Kidney (tissue), 14 donors: ENCODE data around the gene MARCHF9. TPM values are rescaled to one million over a fixed set of nuclear protein-coding genes. Genes with fewer than 3 reads are reported as not detected.

Experiments used
- DNase-seq, 5 donors: peaks; one replicate each; pipeline ENCODE4 v3.0.0-alpha.2; 2013 to 2020
- FAIRE-seq: peaks from 2 replicates; lab custom pipeline; 2012; peaks lifted over from hg19 to GRCh38; lab: Jason Lieb, UNC
- H3K27ac ChIP-seq, 2 donors: one replicate each; pipeline ENCODE4 v1.7.0; 2013; ENCODE audit warnings: low read depth in 2 of 2, low read length in 2 of 2, inconsistent platforms in 1 of 2
- H3K27me3 ChIP-seq: one replicate; pipeline ENCODE4 v1.7.1; 2013; ENCODE audit warnings: low read length, inconsistent platforms; ENCODE audit not compliant: control insufficient read depth, insufficient read depth
- H3K36me3 ChIP-seq, 3 donors: one replicate each; pipeline versions ENCODE4 v1.7.0 to v1.7.1; 2013; ENCODE audit warnings: low read length in 3 of 3, control low read depth in 1 of 3, inconsistent platforms in 1 of 3; ENCODE audit not compliant: insufficient read depth in 3 of 3, control insufficient read depth in 2 of 3
- H3K4me1 ChIP-seq, 3 donors: one replicate each; pipeline versions ENCODE4 v1.7.0 to v1.7.1; 2013; ENCODE audit warnings: low read length in 3 of 3, inconsistent platforms in 1 of 3, low read depth in 1 of 3; ENCODE audit not compliant: control insufficient read depth in 2 of 3, insufficient read depth in 2 of 3
- H3K4me3 ChIP-seq, 3 donors: one replicate each; pipeline versions ENCODE4 v1.7.0 to v1.8.1; 2013; ENCODE audit warnings: low read length in 3 of 3, control low read depth in 1 of 3, inconsistent platforms in 1 of 3
- H3K9ac ChIP-seq, 3 donors: one replicate each; pipeline versions ENCODE4 v1.7.0 to v1.7.1; 2013; ENCODE audit warnings: low read length in 3 of 3, control low read depth in 1 of 3, inconsistent platforms in 1 of 3
- H3K9me3 ChIP-seq, 3 donors: one replicate each; pipeline versions ENCODE4 v1.7.0 to v1.7.1; 2013; ENCODE audit warnings: low read length in 3 of 3, control low read depth in 1 of 3, inconsistent platforms in 1 of 3; ENCODE audit not compliant: control insufficient read depth in 2 of 3, insufficient read depth in 1 of 3
- CTCF ChIP-seq: IDR thresholded peaks from 3 replicates; pipeline ENCODE4 v1.5.1; 2012; ENCODE audit warnings: mild to moderate bottlenecking, moderate library complexity, borderline replicate concordance; ENCODE audit not compliant: insufficient read depth; ENCODE audit errors: extremely low read depth
- intact Hi-C: fragments of 100-400 bp; cut with DNase I; formaldehyde crosslinking; loops from one replicate; pipeline ENCODE4 v1.11.1; 2022
- polyA plus RNA-seq: library from polyadenylated mRNA; stranded (reverse); fragments of 350-450 nt; fragmentation: Illumina TruSeq; extraction: RNeasy Lipid Tissue Mini Kit (QIAGEN cat#74804); gene quantifications from one replicate; pipeline ENCODE4 v1.2.3, GENCODE V29; 2014; ENCODE audit warnings: low read depth, low replicate concordance; ENCODE audit not compliant: insufficient read depth
- total RNA-seq: library from RNA; stranded (reverse); fragmentation: NEBNext Ultra II Directional; extraction: Animal tissue kit (Norgen Biotek cat#: 25700); gene quantifications from one replicate; pipeline ENCODE4 v1.2.1, GENCODE V29; 2021
- donor health status: control.
- donor health status: control.
- donor health status: control.
- donor health status: control.
- donor health status: control.
- donor health status: DM: yes; HTN: yes; CAD: no.
- donor health status: Normal renal cell carcinoma (clear cell type).

Gene MARCHF9
- total and polyA plus RNA-seq, 2 donors from 2014 or later = 22.9 to 38.4 TPM

DNA sequence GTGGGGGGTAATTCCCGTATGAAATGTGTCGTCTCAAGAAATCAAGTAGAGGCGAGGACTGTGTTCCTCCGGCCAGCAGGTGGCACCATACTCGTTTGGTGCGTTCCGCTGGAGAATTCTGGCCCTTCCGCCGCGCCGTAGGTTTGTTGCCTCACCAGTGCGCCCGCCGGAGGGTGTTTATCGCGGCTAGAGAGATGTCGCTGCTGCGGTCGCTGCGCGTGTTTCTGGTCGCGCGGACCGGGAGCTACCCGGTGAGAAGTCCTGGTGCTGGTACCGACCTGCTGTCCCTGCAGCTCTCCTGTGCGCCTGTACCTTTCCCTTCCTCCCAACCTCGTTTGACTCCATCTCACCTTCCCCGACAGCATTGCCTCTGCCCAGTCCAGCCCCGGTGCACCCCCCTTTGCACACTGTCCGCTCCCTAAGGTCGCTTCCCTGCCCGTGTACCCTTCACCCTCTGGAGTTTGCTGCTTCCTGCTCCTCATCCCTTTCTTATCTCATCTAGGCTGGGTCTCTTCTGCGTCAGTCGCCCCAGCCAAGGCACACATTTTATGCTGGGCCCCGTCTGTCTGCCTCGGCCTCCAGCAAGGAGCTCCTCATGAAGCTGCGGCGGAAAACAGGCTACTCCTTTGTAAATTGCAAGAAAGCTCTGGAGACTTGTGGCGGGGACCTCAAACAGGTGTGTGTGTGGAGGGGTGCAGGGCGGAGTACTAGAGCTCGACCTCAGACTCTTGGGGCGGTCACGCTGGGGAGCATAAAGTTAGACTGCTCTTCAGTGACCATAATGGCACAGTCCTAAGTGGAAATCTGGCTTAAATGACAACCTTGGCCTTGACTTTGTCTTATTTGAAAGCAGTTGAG lies 27.9 kb downstream of the MARCHF9 start, which contains the start of gene TSFM:
TSFM (plus strand) TSS at position 180 of the 858 bp plus-strand sequence; CDS start at position 195, 15 bp downstream.
- peak; percentile 94 for TF ChIP-seq CTCF
- Histone ChIP-seq H3K4me3 (peak within 1 kb of the TSS; percentile 86 to 99 (median 99)), H3K4me1 (peaks cover 0 to 33% (median 27%) of the 10 kb centered on the region in 3 donors), H3K9ac (peak within 1 kb of the TSS; percentile 12 to 99 (median 92)), H3K27ac (peak within 1 kb of the TSS; percentile 49 to 64), H3K27me3 (no peaks in the 10 kb centered on the region), H3K9me3 (no peaks in the 10 kb centered on the region), H3K36me3 (peaks cover 5 to 16% (median 15%) of the 10 kb centered on the region in 3 donors)
- DNase-seq (peak; percentile 95 to 98 (median 97)), FAIRE-seq (no peak)
- intact Hi-C loops = no loop called here

DNA sequence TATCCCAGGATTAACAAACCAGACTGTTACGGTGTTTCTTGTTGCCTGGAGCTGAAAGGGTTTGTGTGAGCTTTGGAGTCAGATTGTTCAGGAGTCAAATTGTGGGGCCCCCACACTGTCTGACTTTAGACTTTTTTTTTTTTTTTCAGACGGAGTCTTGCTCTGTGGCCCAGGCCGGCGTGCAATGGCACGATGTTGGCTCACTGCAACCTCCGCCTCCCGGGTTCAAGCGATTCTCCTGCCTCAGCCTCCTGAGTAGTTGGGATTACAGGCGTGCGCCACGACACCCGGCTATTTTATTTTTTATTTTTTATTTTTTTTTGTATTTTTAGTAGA lies 28.5 kb downstream of the MARCHF9 start:
- no peak for DNase-seq
- no peaks in the 10 kb centered on the region for H3K27me3 ChIP-seq
- H3K9ac ChIP-seq = peak overlapping the region; percentile 12 to 99 (median 92)
- peaks cover 5 to 16% (median 16%) of the 10 kb centered on the region in 3 donors for H3K36me3 ChIP-seq
- peak overlapping the region; percentile 86 to 99 (median 99) for H3K4me3 ChIP-seq
- no peak for FAIRE-seq
- H3K4me1 ChIP-seq = peaks cover 0 to 33% (median 27%) of the 10 kb centered on the region in 3 donors
- H3K9me3 ChIP-seq = no peaks in the 10 kb centered on the region
- no peak overlapping the region for H3K27ac ChIP-seq
- TF ChIP-seq CTCF = no peak
- intact Hi-C loops = no loop called here

DNA sequence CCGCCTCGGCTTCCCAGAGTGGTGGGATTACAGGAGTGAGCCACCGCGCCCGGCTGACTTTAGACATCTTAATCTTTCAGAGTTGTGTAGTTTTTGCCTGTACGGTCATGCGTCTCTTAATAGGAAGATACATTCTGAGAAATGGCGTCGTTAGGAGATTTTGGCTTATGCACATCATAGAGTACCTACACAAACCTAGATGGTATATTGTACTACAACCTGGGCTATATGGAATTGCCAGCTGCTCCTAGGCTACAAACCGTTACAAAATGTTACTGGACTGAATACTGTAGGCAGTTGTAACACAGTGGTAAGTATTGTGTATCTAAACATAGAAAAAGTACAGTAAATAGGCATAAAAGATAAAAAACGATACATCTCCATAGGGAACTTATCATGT lies 29.0 kb downstream of the MARCHF9 start:
- FAIRE-seq (no peak), DNase-seq (no peak)
- Histone ChIP-seq H3K27ac (no peak overlapping the region), H3K4me1 (peaks cover 0 to 33% (median 27%) of the 10 kb centered on the region in 3 donors), H3K9ac (peak overlapping the region in 1 of 3 donors; percentile 8), H3K4me3 (no peak overlapping the region), H3K27me3 (no peaks in the 10 kb centered on the region), H3K36me3 (peaks cover 5 to 19% (median 17%) of the 10 kb centered on the region in 3 donors), H3K9me3 (no peaks in the 10 kb centered on the region)
- TF ChIP-seq CTCF = no peak
- intact Hi-C loops = no loop called here
